SK-N-SH treated with all-trans-retinoic acid at 6 μM for 48 hours (cell line): ENCODE measurements around the gene PHRF1.

Experiments used
- ATAC-seq: fragments of 200-7000 bp; cut with Tn5 transposase; 3 replicates; pipeline ENCODE4 v1.9.1; 2020; ENCODE audit warnings: mild to moderate bottlenecking, moderate library complexity
- ARNTL ChIP-seq: fragments of 450-650 bp; formaldehyde crosslinking; IDR thresholded peaks from 2 replicates; pipeline ENCODE4 v1.5.0; 2020; ENCODE audit warnings: low read depth, mild to moderate bottlenecking, moderate library complexity, borderline replicate concordance
- BACH2 ChIP-seq: fragments of 250-450 bp; sonication (Bioruptor Pico); IDR thresholded peaks from 2 replicates; pipeline ENCODE4 v1.9.0; 2021; ENCODE audit warnings: mild to moderate bottlenecking, borderline replicate concordance
- CREB5 ChIP-seq: fragments of 250-450 bp; sonication (Bioruptor Pico); IDR thresholded peaks from 2 replicates; pipeline ENCODE4 v1.5.1; 2020; ENCODE audit warnings: low read depth, mild to moderate bottlenecking, moderate library complexity
- CSDC2 ChIP-seq: fragments of 250-450 bp; sonication (Bioruptor Pico); IDR thresholded peaks from 2 replicates; pipeline ENCODE4 v1.5.0; 2020; ENCODE audit warnings: mild to moderate bottlenecking, moderate library complexity
- ESRRG ChIP-seq: fragments of 250-450 bp; sonication (Bioruptor Pico); IDR thresholded peaks from 2 replicates; pipeline ENCODE4 v1.6.1; 2021; ENCODE audit warnings: mild to moderate bottlenecking
- GLIS3 ChIP-seq: fragments of 250-450 bp; sonication (Bioruptor Pico); IDR thresholded peaks from 2 replicates; pipeline ENCODE4 v1.5.0; 2020; ENCODE audit warnings: mild to moderate bottlenecking, moderate library complexity
- PATZ1 ChIP-seq: fragments of 250-450 bp; sonication (Bioruptor Pico); IDR thresholded peaks from 2 replicates; pipeline ENCODE4 v1.8.0; 2020; ENCODE audit warnings: mild to moderate bottlenecking, moderate library complexity, borderline replicate concordance
- PPARA ChIP-seq: fragments of 250-450 bp; sonication (Bioruptor Pico); IDR thresholded peaks from 2 replicates; pipeline ENCODE4 v1.5.0; 2020; ENCODE audit warnings: mild to moderate bottlenecking, borderline replicate concordance
- RARB ChIP-seq: fragments of 250-450 bp; sonication (Bioruptor Pico); IDR thresholded peaks from 2 replicates; pipeline ENCODE4 v1.8.0; 2021; ENCODE audit warnings: mild to moderate bottlenecking, moderate library complexity
- SNAI2 ChIP-seq: fragments of 250-450 bp; sonication (Bioruptor Pico); IDR thresholded peaks from 2 replicates; pipeline ENCODE4 v1.5.0; 2020; ENCODE audit warnings: mild to moderate bottlenecking, moderate library complexity
- TCF4 ChIP-seq: fragments of 250-450 bp; sonication (Bioruptor Pico); IDR thresholded peaks from 2 replicates; pipeline ENCODE4 v1.8.0; 2021; ENCODE audit warnings: mild to moderate bottlenecking, moderate library complexity, borderline replicate concordance
- TOX ChIP-seq: fragments of 250-450 bp; sonication (Bioruptor Pico); IDR thresholded peaks from 2 replicates; pipeline ENCODE4 v1.8.0; 2021; ENCODE audit warnings: mild to moderate bottlenecking, moderate library complexity, borderline replicate concordance
- TSHZ2 ChIP-seq: fragments of 250-450 bp; sonication (Bioruptor Pico); IDR thresholded peaks from 2 replicates; pipeline ENCODE4 v1.5.0; 2020; ENCODE audit warnings: mild to moderate bottlenecking, moderate library complexity
- ZC3H10 ChIP-seq: fragments of 250-450 bp; sonication (Bioruptor Pico); IDR thresholded peaks from 2 replicates; pipeline ENCODE4 v1.5.1; 2021; ENCODE audit warnings: mild to moderate bottlenecking, moderate library complexity
- ZFP3 ChIP-seq: fragments of 250-450 bp; sonication (Bioruptor Pico); IDR thresholded peaks from 2 replicates; pipeline ENCODE4 v1.5.0; 2020; ENCODE audit warnings: mild to moderate bottlenecking, moderate library complexity
- ZFP30 ChIP-seq: fragments of 450-650 bp; formaldehyde crosslinking; IDR thresholded peaks from 2 replicates; pipeline ENCODE4 v1.5.0; 2022; ENCODE audit warnings: mild to moderate bottlenecking, moderate library complexity
- ZNF565 ChIP-seq: fragments of 450-650 bp; formaldehyde crosslinking; conservative IDR thresholded peaks from 2 replicates; pipeline ENCODE4 v1.5.0; 2020; ENCODE audit warnings: low read depth, mild to moderate bottlenecking, moderate library complexity
- ZNF70 ChIP-seq: fragments of 450-650 bp; formaldehyde crosslinking; IDR thresholded peaks from 2 replicates; pipeline ENCODE4 v1.5.0; 2020; ENCODE audit warnings: mild to moderate bottlenecking, moderate library complexity
- ZNF8 ChIP-seq: fragments of 450-650 bp; formaldehyde crosslinking; IDR thresholded peaks from 2 replicates; pipeline ENCODE4 v1.5.0; 2020; ENCODE audit warnings: mild to moderate bottlenecking, moderate library complexity
- TF ChIP-seq, protein P1 (sequence below): fragments of 250-450 bp; sonication (Bioruptor Pico); IDR thresholded peaks from 2 replicates; pipeline ENCODE4 v1.8.0; 2021; ENCODE audit warnings: low read depth, mild to moderate bottlenecking, moderate library complexity, borderline replicate concordance
- TF ChIP-seq, protein P2 (sequence below): fragments of 250-450 bp; sonication (Bioruptor Pico); IDR thresholded peaks from 2 replicates; pipeline ENCODE4 v1.5.1; 2021; ENCODE audit warnings: mild to moderate bottlenecking, moderate library complexity

The PHRF1 gene

GRCh38 chr11:641806-642370 lies 65.6 kb downstream of the PHRF1 start (continued):
- TF ChIP-seq CSDC2 (CRISPR knock-in tag) (no peak), ZC3H10 (CRISPR knock-in tag) (no peak), ZNF565 (CRISPR knock-in tag) (no peak), ZFP3 (no peak), ZNF8 (CRISPR knock-in tag) (no peak), ARNTL (no peak), SNAI2 (CRISPR knock-in tag) (no peak), ESRRG (CRISPR knock-in tag) (no peak)
- TF ChIP-seq, protein P1, sequence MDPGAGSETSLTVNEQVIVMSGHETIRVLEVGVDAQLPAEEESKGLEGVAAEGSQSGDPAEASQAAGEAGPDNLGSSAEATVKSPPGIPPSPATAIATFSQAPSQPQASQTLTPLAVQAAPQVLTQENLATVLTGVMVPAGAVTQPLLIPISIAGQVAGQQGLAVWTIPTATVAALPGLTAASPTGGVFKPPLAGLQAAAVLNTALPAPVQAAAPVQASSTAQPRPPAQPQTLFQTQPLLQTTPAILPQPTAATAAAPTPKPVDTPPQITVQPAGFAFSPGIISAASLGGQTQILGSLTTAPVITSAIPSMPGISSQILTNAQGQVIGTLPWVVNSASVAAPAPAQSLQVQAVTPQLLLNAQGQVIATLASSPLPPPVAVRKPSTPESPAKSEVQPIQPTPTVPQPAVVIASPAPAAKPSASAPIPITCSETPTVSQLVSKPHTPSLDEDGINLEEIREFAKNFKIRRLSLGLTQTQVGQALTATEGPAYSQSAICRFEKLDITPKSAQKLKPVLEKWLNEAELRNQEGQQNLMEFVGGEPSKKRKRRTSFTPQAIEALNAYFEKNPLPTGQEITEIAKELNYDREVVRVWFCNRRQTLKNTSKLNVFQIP (CRISPR knock-in tag), result no peak

- ATAC-seq, result no peak
- TF ChIP-seq, protein P1 (CRISPR knock-in tag), result no peak
- TF ChIP-seq ZC3H10 (CRISPR knock-in tag) (no peak), GLIS3 (CRISPR knock-in tag) (no peak), SNAI2 (CRISPR knock-in tag) (no peak), ZNF565 (CRISPR knock-in tag) (no peak), CSDC2 (CRISPR knock-in tag) (no peak), TSHZ2 (no peak), PPARA (CRISPR knock-in tag) (no peak), BACH2 (CRISPR knock-in tag) (no peak), ZFP30 (CRISPR knock-in tag) (no peak), ZFP3 (no peak), RARB (CRISPR knock-in tag) (no peak), TCF4 (CRISPR knock-in tag) (no peak), ESRRG (CRISPR knock-in tag) (no peak), ZNF70 (CRISPR knock-in tag) (no peak), ARNTL (no peak), TOX (CRISPR knock-in tag) (no peak), PATZ1 (CRISPR knock-in tag) (no peak), CREB5 (CRISPR knock-in tag) (no peak)
- TF ChIP-seq, protein P2, sequence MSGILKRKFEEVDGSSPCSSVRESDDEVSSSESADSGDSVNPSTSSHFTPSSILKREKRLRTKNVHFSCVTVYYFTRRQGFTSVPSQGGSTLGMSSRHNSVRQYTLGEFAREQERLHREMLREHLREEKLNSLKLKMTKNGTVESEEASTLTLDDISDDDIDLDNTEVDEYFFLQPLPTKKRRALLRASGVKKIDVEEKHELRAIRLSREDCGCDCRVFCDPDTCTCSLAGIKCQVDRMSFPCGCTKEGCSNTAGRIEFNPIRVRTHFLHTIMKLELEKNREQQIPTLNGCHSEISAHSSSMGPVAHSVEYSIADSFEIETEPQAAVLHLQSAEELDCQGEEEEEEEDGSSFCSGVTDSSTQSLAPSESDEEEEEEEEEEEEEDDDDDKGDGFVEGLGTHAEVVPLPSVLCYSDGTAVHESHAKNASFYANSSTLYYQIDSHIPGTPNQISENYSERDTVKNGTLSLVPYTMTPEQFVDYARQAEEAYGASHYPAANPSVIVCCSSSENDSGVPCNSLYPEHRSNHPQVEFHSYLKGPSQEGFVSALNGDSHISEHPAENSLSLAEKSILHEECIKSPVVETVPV (CRISPR knock-in tag), result no peak
These were observed 67.1 kb downstream of the PHRF1 start for GRCh38 chr11:643366-643765.
